Coronary artery (tissue), 2 donors: ENCODE results near the gene PLA2G4B.

Source experiments
- DNase-seq: peaks from one replicate; pipeline ENCODE4 v3.0.0-alpha.2; 2017; ENCODE audit warnings: low spot score
- H3K27ac ChIP-seq, 2 donors: fragments of 200-600 bp; sonication (generic); one replicate each; pipeline ENCODE4 v1.5.1; 2016 to 2019
- H3K4me3 ChIP-seq: fragments of 200-600 bp; sonication (generic); 2 replicates; pipeline ENCODE4 v1.5.1; 2016; ENCODE audit warnings: mild to moderate bottlenecking, moderate library complexity
- CTCF ChIP-seq: fragments of 200-600 bp; sonication (generic); IDR thresholded peaks from one replicate; pipeline ENCODE4 v1.5.1; 2019; ENCODE audit warnings: antibody characterized with exemption

PLA2G4B gene

GRCh38 chr15:41881550-41881919 is 42.9 kb downstream of the PLA2G4B start:
- TF ChIP-seq CTCF = no peak
- H3K27ac ChIP-seq = no peak overlapping the region
- peak overlapping the region; percentile 59 for H3K4me3 ChIP-seq
- DNase-seq = no peak

GRCh38 chr15:41881920-41882688 is 43.5 kb downstream of the PLA2G4B start:
- Histone ChIP-seq H3K27ac (no peak overlapping the region), H3K4me3 (peak overlapping the region; percentile 59)
- no peak for TF ChIP-seq CTCF
- no peak for DNase-seq

GRCh38 chr15:41882689-41883483 is 44.2 kb downstream of the PLA2G4B start:
- Histone ChIP-seq H3K4me3 (peak overlapping the region; percentile 59), H3K27ac (no peak overlapping the region)
- DNase-seq = no peak

GRCh38 chr15:41883484-41883825 is 44.8 kb downstream of the PLA2G4B start:
- no peak overlapping the region for H3K27ac ChIP-seq
- H3K4me3 ChIP-seq = no peak overlapping the region
- no peak for DNase-seq
- no peak for TF ChIP-seq CTCF

More at GRCh38 chr15:41882689-41883483, 44.2 kb downstream of the PLA2G4B start:
- no peak for TF ChIP-seq CTCF

- DNase-seq = no peak
- Histone ChIP-seq H3K27ac (no peak overlapping the region), H3K4me3 (no peak overlapping the region)
- no peak for TF ChIP-seq CTCF
Observed at GRCh38 chr15:41884458-41884857, 45.8 kb downstream of the PLA2G4B start.

GRCh38 chr15:41885321-41885720 is 46.7 kb downstream of the PLA2G4B start:
- DNase-seq = no peak
- no peak for TF ChIP-seq CTCF
- H3K4me3 ChIP-seq = no peak overlapping the region
- no peak overlapping the region for H3K27ac ChIP-seq

GRCh38 chr15:41885841-41886240 is 47.2 kb downstream of the PLA2G4B start:
- no peak overlapping the region for H3K27ac ChIP-seq
- no peak overlapping the region for H3K4me3 ChIP-seq
- TF ChIP-seq CTCF = no peak
- DNase-seq = no peak
